GM19468 (cell line): ENCODE results near the gene GCNA.

Source experiments
- ATAC-seq: cut with Tn5 transposase; IDR thresholded peaks from one replicate; pipeline ENCODE4 v1.9.1; 2021; ENCODE audit warnings: mild to moderate bottlenecking, moderate library complexity, moderate number of reproducible peaks; ENCODE audit not compliant: unreplicated experiment; ENCODE audit errors: extremely low read depth

The GCNA gene

GRCh38 chrX:71578253-71579135, at the start of gene GCNA:
TSS of gene GCNA (plus strand) at chrX:71578437. CDS start at chrX:71580822, 2,385 bp downstream.
- no peak for ATAC-seq

GRCh38 chrX:71532078-71532752, 46.0 kb upstream of the GCNA start:
- ATAC-seq, result no peak

GRCh38 chrX:71532753-71533425, 45.3 kb upstream of the GCNA start, which contains the start of gene OGT:
TSS of gene OGT (plus strand) at chrX:71533104. CDS start at chrX:71533300, 196 bp downstream.
- peak; percentile 82 for ATAC-seq

GRCh38 chrX:71533516-71533850, 44.8 kb upstream of the GCNA start:
- no peak for ATAC-seq

GRCh38 chrX:71533851-71534561, 44.2 kb upstream of the GCNA start:
- no peak for ATAC-seq

GRCh38 chrX:71534773-71535544, 43.3 kb upstream of the GCNA start:
- no peak for ATAC-seq

- ATAC-seq, result no peak
Measured at GRCh38 chrX:71536285-71536684, 42.0 kb upstream of the GCNA start.

GRCh38 chrX:71537743-71538142, 40.5 kb upstream of the GCNA start:
- no peak for ATAC-seq

GRCh38 chrX:71540801-71541200, 37.4 kb upstream of the GCNA start:
- peak; percentile 15 for ATAC-seq

GRCh38 chrX:71541210-71542022, 36.8 kb upstream of the GCNA start:
- ATAC-seq, result peak; percentile 74

- ATAC-seq, result no peak
Measured at GRCh38 chrX:71542411-71542810, 35.8 kb upstream of the GCNA start.

GRCh38 chrX:71542825-71543224, 35.4 kb upstream of the GCNA start:
- ATAC-seq, result no peak

GRCh38 chrX:71543316-71543715, 34.9 kb upstream of the GCNA start:
- ATAC-seq, result no peak

GRCh38 chrX:71545364-71545763, 32.9 kb upstream of the GCNA start:
- no peak for ATAC-seq

GRCh38 chrX:71546879-71547278, 31.4 kb upstream of the GCNA start:
- no peak for ATAC-seq

- no peak for ATAC-seq
Measured at GRCh38 chrX:71547339-71547738, 30.9 kb upstream of the GCNA start.

- ATAC-seq, result no peak
Measured at GRCh38 chrX:71549986-71550385, 28.3 kb upstream of the GCNA start.

- no peak for ATAC-seq
Measured at GRCh38 chrX:71550578-71550977, 27.7 kb upstream of the GCNA start.

GRCh38 chrX:71556036-71556435, 22.2 kb upstream of the GCNA start:
- ATAC-seq, result no peak
